ENCODE results near the gene TMEFF2. TPM values are rescaled to one million over a fixed set of nuclear protein-coding genes. Genes with fewer than 3 reads are reported as not detected.

Gene TMEFF2
- total RNA-seq, 1 donor = not detected

DNA sequence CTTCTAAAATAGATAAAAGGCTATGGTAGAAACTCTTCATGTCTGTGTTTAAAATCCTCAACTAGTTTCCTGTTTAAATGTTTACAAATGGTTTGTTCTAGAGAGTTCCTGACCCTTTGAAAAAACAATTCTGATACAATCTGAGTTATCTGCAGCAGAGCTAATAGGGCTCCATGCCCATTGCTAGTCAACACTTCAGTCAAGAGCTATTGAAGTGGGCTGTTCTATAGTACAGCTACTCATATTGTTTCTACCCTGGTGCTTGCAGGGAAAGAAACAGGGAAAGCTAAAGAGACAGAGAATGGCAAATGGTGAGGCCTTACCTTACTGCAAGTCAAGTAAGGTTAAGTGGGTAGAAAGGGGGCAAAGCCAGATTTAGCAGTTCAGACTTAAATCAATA is 235.5 kb downstream of the TMEFF2 start:
- TF ChIP-seq, protein P1, sequence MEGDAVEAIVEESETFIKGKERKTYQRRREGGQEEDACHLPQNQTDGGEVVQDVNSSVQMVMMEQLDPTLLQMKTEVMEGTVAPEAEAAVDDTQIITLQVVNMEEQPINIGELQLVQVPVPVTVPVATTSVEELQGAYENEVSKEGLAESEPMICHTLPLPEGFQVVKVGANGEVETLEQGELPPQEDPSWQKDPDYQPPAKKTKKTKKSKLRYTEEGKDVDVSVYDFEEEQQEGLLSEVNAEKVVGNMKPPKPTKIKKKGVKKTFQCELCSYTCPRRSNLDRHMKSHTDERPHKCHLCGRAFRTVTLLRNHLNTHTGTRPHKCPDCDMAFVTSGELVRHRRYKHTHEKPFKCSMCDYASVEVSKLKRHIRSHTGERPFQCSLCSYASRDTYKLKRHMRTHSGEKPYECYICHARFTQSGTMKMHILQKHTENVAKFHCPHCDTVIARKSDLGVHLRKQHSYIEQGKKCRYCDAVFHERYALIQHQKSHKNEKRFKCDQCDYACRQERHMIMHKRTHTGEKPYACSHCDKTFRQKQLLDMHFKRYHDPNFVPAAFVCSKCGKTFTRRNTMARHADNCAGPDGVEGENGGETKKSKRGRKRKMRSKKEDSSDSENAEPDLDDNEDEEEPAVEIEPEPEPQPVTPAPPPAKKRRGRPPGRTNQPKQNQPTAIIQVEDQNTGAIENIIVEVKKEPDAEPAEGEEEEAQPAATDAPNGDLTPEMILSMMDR (IDR thresholded peaks at IDR 0.05; ENCODE audit: insufficient read depth, low read depth, low read length) = no peak
- H3K4me3 ChIP-seq (ENCODE audit: low read depth, low read length) = no peak overlapping the region
- no peak for DNase-seq (ENCODE audit: low read depth)

DNA sequence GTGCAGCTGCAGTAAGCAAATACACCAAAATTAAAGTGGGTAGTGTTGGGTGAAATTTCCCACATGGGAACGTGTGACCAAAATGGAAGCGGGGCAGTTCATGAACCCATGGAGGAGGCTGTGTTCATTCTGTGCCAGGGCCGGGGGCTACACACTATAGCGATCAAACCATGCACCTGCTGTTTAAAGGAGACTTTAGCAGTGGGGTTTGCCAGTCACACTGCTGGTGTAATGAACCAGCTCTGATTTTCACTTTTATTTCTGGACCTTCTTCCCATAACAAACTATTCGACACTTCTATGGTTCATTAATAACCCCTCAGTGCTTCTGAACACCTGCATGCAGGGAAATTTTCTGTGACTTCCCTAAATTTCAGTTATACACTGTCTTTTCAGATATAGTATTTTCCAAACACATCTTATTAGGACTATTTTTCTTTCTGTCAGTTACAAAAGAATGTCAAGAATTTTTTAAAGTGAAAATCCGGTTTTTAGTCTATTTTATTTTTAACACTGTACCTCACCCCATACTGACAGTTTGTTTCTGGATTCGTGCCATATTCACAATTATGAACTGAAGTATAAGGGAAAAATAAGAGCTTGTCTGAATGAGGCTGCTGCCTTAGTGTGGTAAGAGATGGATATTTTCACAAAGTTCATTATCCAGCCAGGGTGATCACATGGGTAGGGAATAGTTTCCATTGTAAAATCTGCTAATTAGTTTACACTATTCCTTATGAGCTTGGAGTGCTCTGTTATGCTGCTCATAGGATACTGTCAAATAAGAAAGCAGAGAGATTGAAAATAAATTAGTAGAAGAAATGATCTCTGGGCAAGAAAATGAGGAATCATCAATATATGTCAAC is 236.5 kb downstream of the TMEFF2 start:
- H3K4me3 ChIP-seq (ENCODE audit: low read depth, low read length) = no peak overlapping the region
- TF ChIP-seq, protein P1 (IDR thresholded peaks at IDR 0.05; ENCODE audit: insufficient read depth, low read depth, low read length) = no peak
- no peak for DNase-seq (ENCODE audit: low read depth)

DNA sequence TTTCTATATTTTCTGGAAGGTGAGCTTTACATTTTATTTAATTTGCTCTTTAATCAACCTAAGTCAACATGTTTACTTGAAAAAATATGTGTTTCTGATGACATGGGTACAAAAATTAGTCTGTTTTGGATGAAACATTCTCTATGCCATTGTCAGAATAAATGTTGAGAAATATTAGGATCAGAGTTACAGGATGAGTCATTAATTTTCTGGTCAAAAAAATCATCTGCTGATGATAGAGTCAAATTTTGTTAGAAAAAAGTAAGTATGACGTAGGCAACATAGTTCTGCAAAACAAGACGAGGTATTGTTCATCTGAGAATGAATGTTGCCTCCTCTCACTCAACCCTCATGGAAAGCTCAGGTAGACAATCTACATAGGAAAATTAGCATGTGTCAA is 240.3 kb downstream of the TMEFF2 start:
- TF ChIP-seq, protein P1 (IDR thresholded peaks at IDR 0.05; ENCODE audit: insufficient read depth, low read depth, low read length) = no peak
- H3K4me3 ChIP-seq (ENCODE audit: low read depth, low read length) = no peak overlapping the region
- no peak for DNase-seq (ENCODE audit: low read depth)

DNA sequence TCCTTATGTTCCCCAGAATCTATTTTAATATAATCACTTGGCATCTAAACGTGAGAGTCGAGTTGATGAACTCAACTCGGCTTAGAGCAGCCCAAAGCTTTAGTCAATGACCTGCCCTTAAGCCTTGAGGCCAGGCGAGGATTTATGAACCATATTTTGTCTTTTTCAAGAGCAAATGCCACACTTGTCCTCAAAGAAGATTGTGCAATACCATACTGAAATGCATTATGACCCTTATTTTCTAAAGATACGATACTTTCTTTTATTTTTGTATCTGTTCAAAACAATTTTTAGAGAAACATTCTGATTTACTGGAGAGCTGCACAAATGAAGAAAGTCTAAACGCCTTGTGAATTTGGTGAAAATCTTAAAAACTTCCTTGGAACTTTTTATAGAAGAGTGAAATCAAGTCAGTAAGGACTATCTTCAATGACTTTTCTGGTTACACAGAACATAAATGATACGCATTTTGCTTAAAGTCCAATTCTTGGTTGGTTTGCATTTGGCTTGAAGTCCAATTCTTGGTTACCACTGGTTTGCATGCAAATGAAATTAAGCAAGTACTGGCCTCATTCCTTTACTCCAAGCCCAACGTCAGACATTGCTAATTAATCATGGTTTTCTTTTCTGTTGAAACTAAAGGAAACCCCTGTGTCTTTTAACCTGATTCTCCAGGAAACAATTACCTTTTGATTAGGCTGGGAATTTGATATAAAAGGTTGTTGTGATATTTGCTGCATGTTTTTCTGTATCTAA is 242.0 kb downstream of the TMEFF2 start:
- no peak overlapping the region for H3K4me3 ChIP-seq (ENCODE audit: low read depth, low read length)
- TF ChIP-seq, protein P1 (IDR thresholded peaks at IDR 0.05; ENCODE audit: insufficient read depth, low read depth, low read length) = no peak
- DNase-seq (ENCODE audit: low read depth) = no peak

DNA sequence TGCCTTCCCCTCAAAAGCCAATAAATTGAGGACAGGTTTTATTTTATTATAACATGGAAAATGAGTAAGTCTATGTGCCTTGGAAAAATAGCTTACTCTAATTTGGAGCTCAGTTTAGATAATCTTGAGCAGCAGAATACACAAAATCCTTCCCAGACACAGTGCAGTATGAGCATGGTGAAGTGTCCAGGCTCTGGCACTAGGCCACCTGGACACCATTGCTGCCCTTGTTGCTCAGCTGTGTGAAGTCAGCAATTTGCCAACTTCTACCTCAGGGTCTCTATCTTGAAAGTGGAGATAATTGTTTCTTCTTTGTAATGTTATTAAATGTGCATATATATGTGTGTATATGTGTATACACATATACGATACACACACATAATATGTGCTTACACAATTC is 242.9 kb downstream of the TMEFF2 start:
- H3K4me3 ChIP-seq (ENCODE audit: low read depth, low read length) = no peak overlapping the region
- no peak for DNase-seq (ENCODE audit: low read depth)
- TF ChIP-seq, protein P1 (IDR thresholded peaks at IDR 0.05; ENCODE audit: insufficient read depth, low read depth, low read length) = no peak

DNA sequence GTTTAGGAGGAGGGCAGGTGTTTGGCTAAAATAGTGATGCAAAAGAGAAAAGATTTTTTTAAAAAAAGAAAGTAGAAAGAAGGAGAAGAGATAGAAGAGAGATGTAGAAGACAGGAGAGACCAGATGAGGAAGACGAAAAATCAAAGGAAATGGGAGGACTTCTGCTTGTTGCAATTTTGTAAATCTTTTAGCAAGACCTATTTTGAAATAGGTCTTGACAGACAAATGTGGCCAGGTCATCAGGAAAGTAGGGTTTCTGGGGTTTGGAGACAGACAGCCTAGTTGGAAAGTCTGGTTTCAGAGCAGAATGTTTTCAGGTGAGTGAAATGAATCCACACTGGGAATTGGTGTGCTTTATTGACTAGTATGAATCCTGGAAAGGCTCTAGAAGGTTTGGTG is 243.4 kb downstream of the TMEFF2 start:
- TF ChIP-seq, protein P1 (IDR thresholded peaks at IDR 0.05; ENCODE audit: insufficient read depth, low read depth, low read length) = no peak
- DNase-seq (ENCODE audit: low read depth) = no peak

More for the DNA sequence above, 243.4 kb downstream of the TMEFF2 start:
- H3K4me3 ChIP-seq (ENCODE audit: low read depth, low read length) = no peak overlapping the region

Measured in fibroblast of villous mesenchyme (primary cell).